ENCODE data around the gene SSPN. TPM values are rescaled to one million over a fixed set of nuclear protein-coding genes. Genes with fewer than 3 reads are reported as not detected.

Gene SSPN
- total and polyA plus RNA-seq, 9 of the 15 experiments (the other 6 are each of a cell fraction or from before 2014, with no cell fraction given): 0.40 TPM; not detected in 8

- TF ChIP-seq GATAD2B (IDR thresholded peaks at IDR 0.05; ENCODE audit: borderline replicate concordance): no peak
- no peak for TF ChIP-seq ZNF324 (CRISPR knock-in tag; IDR thresholded peaks at IDR 0.05)
- no peak for TF ChIP-seq C11orf30 (IDR thresholded peaks at IDR 0.05; ENCODE audit: low read depth)
- TF ChIP-seq TFE3 (CRISPR knock-in tag; IDR thresholded peaks at IDR 0.05): no peak
- TF ChIP-seq PHB2 (IDR thresholded peaks at IDR 0.05; ENCODE audit: low read depth): no peak
- no peak for TF ChIP-seq ZNF174 (CRISPR knock-in tag; IDR thresholded peaks at IDR 0.05)
- TF ChIP-seq, protein P1, sequence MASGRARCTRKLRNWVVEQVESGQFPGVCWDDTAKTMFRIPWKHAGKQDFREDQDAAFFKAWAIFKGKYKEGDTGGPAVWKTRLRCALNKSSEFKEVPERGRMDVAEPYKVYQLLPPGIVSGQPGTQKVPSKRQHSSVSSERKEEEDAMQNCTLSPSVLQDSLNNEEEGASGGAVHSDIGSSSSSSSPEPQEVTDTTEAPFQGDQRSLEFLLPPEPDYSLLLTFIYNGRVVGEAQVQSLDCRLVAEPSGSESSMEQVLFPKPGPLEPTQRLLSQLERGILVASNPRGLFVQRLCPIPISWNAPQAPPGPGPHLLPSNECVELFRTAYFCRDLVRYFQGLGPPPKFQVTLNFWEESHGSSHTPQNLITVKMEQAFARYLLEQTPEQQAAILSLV (tag; IDR thresholded peaks at IDR 0.05): no peak
- TF ChIP-seq, protein P2, sequence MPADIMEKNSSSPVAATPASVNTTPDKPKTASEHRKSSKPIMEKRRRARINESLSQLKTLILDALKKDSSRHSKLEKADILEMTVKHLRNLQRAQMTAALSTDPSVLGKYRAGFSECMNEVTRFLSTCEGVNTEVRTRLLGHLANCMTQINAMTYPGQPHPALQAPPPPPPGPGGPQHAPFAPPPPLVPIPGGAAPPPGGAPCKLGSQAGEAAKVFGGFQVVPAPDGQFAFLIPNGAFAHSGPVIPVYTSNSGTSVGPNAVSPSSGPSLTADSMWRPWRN (IDR thresholded peaks at IDR 0.05; ENCODE audit: low read depth): no peak
- no peak for TF ChIP-seq NR1H2 (CRISPR knock-in tag; IDR thresholded peaks at IDR 0.05)
- TF ChIP-seq RERE (CRISPR knock-in tag; IDR thresholded peaks at IDR 0.05; ENCODE audit: borderline replicate concordance): no peak
- TF ChIP-seq, protein P3, sequence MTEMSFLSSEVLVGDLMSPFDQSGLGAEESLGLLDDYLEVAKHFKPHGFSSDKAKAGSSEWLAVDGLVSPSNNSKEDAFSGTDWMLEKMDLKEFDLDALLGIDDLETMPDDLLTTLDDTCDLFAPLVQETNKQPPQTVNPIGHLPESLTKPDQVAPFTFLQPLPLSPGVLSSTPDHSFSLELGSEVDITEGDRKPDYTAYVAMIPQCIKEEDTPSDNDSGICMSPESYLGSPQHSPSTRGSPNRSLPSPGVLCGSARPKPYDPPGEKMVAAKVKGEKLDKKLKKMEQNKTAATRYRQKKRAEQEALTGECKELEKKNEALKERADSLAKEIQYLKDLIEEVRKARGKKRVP (CRISPR knock-in tag; IDR thresholded peaks at IDR 0.05): 0 out of 2 replicates have a peak, but pooled peaks have one; percentile 24
- TF ChIP-seq NFYB (IDR thresholded peaks at IDR 0.05; ENCODE audit: extremely low read depth, insufficient read length): no peak
- TF ChIP-seq, protein P4, sequence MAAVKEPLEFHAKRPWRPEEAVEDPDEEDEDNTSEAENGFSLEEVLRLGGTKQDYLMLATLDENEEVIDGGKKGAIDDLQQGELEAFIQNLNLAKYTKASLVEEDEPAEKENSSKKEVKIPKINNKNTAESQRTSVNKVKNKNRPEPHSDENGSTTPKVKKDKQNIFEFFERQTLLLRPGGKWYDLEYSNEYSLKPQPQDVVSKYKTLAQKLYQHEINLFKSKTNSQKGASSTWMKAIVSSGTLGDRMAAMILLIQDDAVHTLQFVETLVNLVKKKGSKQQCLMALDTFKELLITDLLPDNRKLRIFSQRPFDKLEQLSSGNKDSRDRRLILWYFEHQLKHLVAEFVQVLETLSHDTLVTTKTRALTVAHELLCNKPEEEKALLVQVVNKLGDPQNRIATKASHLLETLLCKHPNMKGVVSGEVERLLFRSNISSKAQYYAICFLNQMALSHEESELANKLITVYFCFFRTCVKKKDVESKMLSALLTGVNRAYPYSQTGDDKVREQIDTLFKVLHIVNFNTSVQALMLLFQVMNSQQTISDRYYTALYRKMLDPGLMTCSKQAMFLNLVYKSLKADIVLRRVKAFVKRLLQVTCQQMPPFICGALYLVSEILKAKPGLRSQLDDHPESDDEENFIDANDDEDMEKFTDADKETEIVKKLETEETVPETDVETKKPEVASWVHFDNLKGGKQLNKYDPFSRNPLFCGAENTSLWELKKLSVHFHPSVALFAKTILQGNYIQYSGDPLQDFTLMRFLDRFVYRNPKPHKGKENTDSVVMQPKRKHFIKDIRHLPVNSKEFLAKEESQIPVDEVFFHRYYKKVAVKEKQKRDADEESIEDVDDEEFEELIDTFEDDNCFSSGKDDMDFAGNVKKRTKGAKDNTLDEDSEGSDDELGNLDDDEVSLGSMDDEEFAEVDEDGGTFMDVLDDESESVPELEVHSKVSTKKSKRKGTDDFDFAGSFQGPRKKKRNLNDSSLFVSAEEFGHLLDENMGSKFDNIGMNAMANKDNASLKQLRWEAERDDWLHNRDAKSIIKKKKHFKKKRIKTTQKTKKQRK (IDR thresholded peaks at IDR 0.05; ENCODE audit: borderline replicate concordance, low read depth, low read length): no peak
Observed at GRCh38 chr12:26245175-26245942, 50.0 kb downstream of the SSPN start (continued).

Data from K562 (cell line).